ENCODE results near the gene ABL2. TPM values are rescaled to one million over a fixed set of nuclear protein-coding genes. Genes with fewer than 3 reads are reported as not detected.

Gene ABL2
- total RNA-seq, 1 experiment from 2014 or later = 27.9 TPM

GRCh38 chr1:179103999-179104398 is 125.5 kb downstream of the ABL2 start:
- H3K27me3 ChIP-seq (replicated peaks; ENCODE audit: insufficient read depth, low read depth, low read length, poor library complexity) = no peaks in the 10 kb centered on the region
- no peak for DNase-seq (ENCODE audit: low spot score)
- ChIA-PET CTCF (no interaction called here), POLR2A (ENCODE audit: low non-redundant PET) (no interaction called here)
- no peaks in the 10 kb centered on the region for H3K4me1 ChIP-seq (ENCODE audit: insufficient read depth, low read length, poor library complexity, severe bottlenecking)
- TF ChIP-seq CTCF (conservative IDR thresholded peaks at IDR 0.05; ENCODE audit: low read depth, low read length) (no peak), EZH2 (IDR thresholded peaks at IDR 0.05; ENCODE audit: borderline replicate concordance, low read depth, low read length, poor library complexity, severe bottlenecking) (no peak)
- H3K36me3 ChIP-seq (ENCODE audit: insufficient read depth, low read length, poor library complexity, severe bottlenecking) = peaks cover 12% of the 10 kb centered on the region
- no peak overlapping the region for H3K27ac ChIP-seq (ENCODE audit: low read depth, low read length, poor library complexity, severe bottlenecking)
- no TSS peak for BruUV-seq (replicated peaks)
- no peaks in the 10 kb centered on the region for H3K9me3 ChIP-seq (ENCODE audit: low read depth, low read length, poor library complexity, severe bottlenecking)
- H3K4me3 ChIP-seq (ENCODE audit: low read depth, low read length, poor library complexity, severe bottlenecking) = no peak overlapping the region
- intact Hi-C loops (cut with micrococcal nuclease; ENCODE audit: unreplicated experiment) = no loop called here

GRCh38 chr1:179101566-179101965 is 127.9 kb downstream of the ABL2 start:
- no peaks in the 10 kb centered on the region for H3K4me1 ChIP-seq (ENCODE audit: insufficient read depth, low read length, poor library complexity, severe bottlenecking)
- no peak overlapping the region for H3K4me3 ChIP-seq (ENCODE audit: low read depth, low read length, poor library complexity, severe bottlenecking)
- TF ChIP-seq EZH2 (IDR thresholded peaks at IDR 0.05; ENCODE audit: borderline replicate concordance, low read depth, low read length, poor library complexity, severe bottlenecking) (no peak), CTCF (conservative IDR thresholded peaks at IDR 0.05; ENCODE audit: low read depth, low read length) (no peak)
- DNase-seq (ENCODE audit: low spot score) = no peak
- H3K36me3 ChIP-seq (ENCODE audit: insufficient read depth, low read length, poor library complexity, severe bottlenecking) = peaks cover 10% of the 10 kb centered on the region
- no peaks in the 10 kb centered on the region for H3K9me3 ChIP-seq (ENCODE audit: low read depth, low read length, poor library complexity, severe bottlenecking)
- POLR2A ChIA-PET (ENCODE audit: low non-redundant PET) = no interaction called here
- H3K27me3 ChIP-seq (replicated peaks; ENCODE audit: insufficient read depth, low read depth, low read length, poor library complexity) = no peaks in the 10 kb centered on the region
- intact Hi-C loops (cut with micrococcal nuclease; ENCODE audit: unreplicated experiment) = no loop called here
- no TSS peak for BruUV-seq (replicated peaks)
- CTCF ChIA-PET = no interaction called here
- H3K27ac ChIP-seq (ENCODE audit: low read depth, low read length, poor library complexity, severe bottlenecking) = no peak overlapping the region

- Histone ChIP-seq H3K27me3 (replicated peaks; ENCODE audit: insufficient read depth, low read depth, low read length, poor library complexity) (no peaks in the 10 kb centered on the region), H3K4me3 (ENCODE audit: low read depth, low read length, poor library complexity, severe bottlenecking) (no peak overlapping the region), H3K9me3 (ENCODE audit: low read depth, low read length, poor library complexity, severe bottlenecking) (no peaks in the 10 kb centered on the region), H3K36me3 (ENCODE audit: insufficient read depth, low read length, poor library complexity, severe bottlenecking) (peaks cover 21% of the 10 kb centered on the region), H3K4me1 (ENCODE audit: insufficient read depth, low read length, poor library complexity, severe bottlenecking) (no peaks in the 10 kb centered on the region), H3K27ac (ENCODE audit: low read depth, low read length, poor library complexity, severe bottlenecking) (no peak overlapping the region)
- TF ChIP-seq EZH2 (IDR thresholded peaks at IDR 0.05; ENCODE audit: borderline replicate concordance, low read depth, low read length, poor library complexity, severe bottlenecking) (no peak), CTCF (conservative IDR thresholded peaks at IDR 0.05; ENCODE audit: low read depth, low read length) (no peak)
- intact Hi-C loops (cut with micrococcal nuclease; ENCODE audit: unreplicated experiment) = no loop called here
- no peak for DNase-seq (ENCODE audit: low spot score)
- POLR2A ChIA-PET (ENCODE audit: low non-redundant PET) = no interaction called here
- CTCF ChIA-PET = no interaction called here
- BruUV-seq (replicated peaks) = no TSS peak
Observed at GRCh38 chr1:179099891-179100290, 129.6 kb downstream of the ABL2 start.

Data from A673 (cell line).